GM18505 (cell line): ENCODE results near the gene CDH24.

Experiments used
- ATAC-seq: cut with Tn5 transposase; IDR thresholded peaks from one replicate; pipeline ENCODE4 v1.9.1; 2021; ENCODE audit not compliant: unreplicated experiment
- POLR2A ChIP-seq: IDR thresholded peaks from 4 replicates; pipeline ENCODE4 v1.6.1; 2011; ENCODE audit warnings: borderline replicate concordance; ENCODE audit not compliant: insufficient read depth, insufficient read length; ENCODE audit errors: extremely low read depth

The CDH24 gene

GRCh38 chr14:23095196-23096108 is 38.1 kb upstream of the CDH24 start, which contains the start of gene C14orf119:
Gene C14orf119 (plus strand): TSS chr14:23095505. CDS start chr14:23097659, 2,154 bp downstream.
- TF ChIP-seq POLR2A = peak; percentile 58
- ATAC-seq = peak; percentile 89

- ATAC-seq = peak; percentile 32
- TF ChIP-seq POLR2A = peak; percentile 83
These were observed 37.4 kb upstream of the CDH24 start, which contains the start of gene ACIN1 for GRCh38 chr14:23094666-23095195. Gene ACIN1 (minus strand): TSS chr14:23095136. CDS start chr14:23095112, 24 bp downstream.

- TF ChIP-seq POLR2A = no peak
- ATAC-seq = no peak
These were observed 36.8 kb upstream of the CDH24 start for GRCh38 chr14:23093991-23094665.

GRCh38 chr14:23093526-23093925 is 36.2 kb upstream of the CDH24 start:
- ATAC-seq = no peak
- no peak for TF ChIP-seq POLR2A

GRCh38 chr14:23093104-23093503 is 35.8 kb upstream of the CDH24 start:
- no peak for ATAC-seq
- TF ChIP-seq POLR2A = no peak

GRCh38 chr14:23091294-23092225 is 34.2 kb upstream of the CDH24 start:
- no peak for ATAC-seq
- TF ChIP-seq POLR2A = no peak

GRCh38 chr14:23090254-23090636 is 32.9 kb upstream of the CDH24 start:
- ATAC-seq = no peak
- TF ChIP-seq POLR2A = no peak

- ATAC-seq = no peak
- TF ChIP-seq POLR2A = no peak
These were observed 32.4 kb upstream of the CDH24 start for GRCh38 chr14:23089498-23090253.

GRCh38 chr14:23086565-23086964 is 29.2 kb upstream of the CDH24 start:
- no peak for ATAC-seq
- TF ChIP-seq POLR2A = no peak

GRCh38 chr14:23085458-23085857 is 28.1 kb upstream of the CDH24 start:
- no peak for ATAC-seq
- no peak for TF ChIP-seq POLR2A

GRCh38 chr14:23080474-23080873 is 23.2 kb upstream of the CDH24 start:
- no peak for ATAC-seq
- no peak for TF ChIP-seq POLR2A

GRCh38 chr14:23079716-23080115 is 22.4 kb upstream of the CDH24 start:
- no peak for ATAC-seq

More at GRCh38 chr14:23079716-23080115, 22.4 kb upstream of the CDH24 start:
- TF ChIP-seq POLR2A = no peak
